ENCODE data around the gene AIF1L. TPM values are rescaled to one million over a fixed set of nuclear protein-coding genes. Genes with fewer than 3 reads are reported as not detected.

Gene AIF1L
- total and polyA plus RNA-seq, 2 donors (not counting 1 experiment from before 2014, with no cell fraction given) = 2.3 to 3.3 TPM

- Histone ChIP-seq H3K27ac (ENCODE audit: insufficient read depth, low read length) (no peak overlapping the region), H3K36me3 (ENCODE audit: control insufficient read depth, insufficient read depth, low read length) (no peaks in the 10 kb centered on the region), H3K79me2 (ENCODE audit: control insufficient read depth, insufficient read depth, low read length) (no peaks in the 10 kb centered on the region), H4K20me1 (ENCODE audit: control insufficient read depth, extremely low read depth, insufficient read depth, low read length) (no peaks in the 10 kb centered on the region), H3K9me3 (ENCODE audit: control insufficient read depth, insufficient read depth, low read depth, low read length) (no peaks in the 10 kb centered on the region), H3K4me3 (replicated peaks in 1 of 4; ENCODE audit: control extremely low read depth in 1 of 4, insufficient read depth in 1 of 4, low read depth in 3 of 4, low read length in 4 of 4) (no peak overlapping the region), H3K4me2 (ENCODE audit: extremely low read depth, insufficient read depth, low read length) (no peak overlapping the region), H3K4me1 (ENCODE audit: control insufficient read depth, extremely low read depth, insufficient read depth, low read length) (no peaks in the 10 kb centered on the region), H3K27me3 (ENCODE audit: control insufficient read depth, insufficient read depth, low read length) (no peaks in the 10 kb centered on the region), H3K9ac (ENCODE audit: insufficient read depth, low read length) (no peak overlapping the region), H2AFZ (ENCODE audit: low read length) (no peak overlapping the region)
- DNase-seq (ENCODE audit: low read depth in 2 of 2) = no peak
- TF ChIP-seq, protein P1, sequence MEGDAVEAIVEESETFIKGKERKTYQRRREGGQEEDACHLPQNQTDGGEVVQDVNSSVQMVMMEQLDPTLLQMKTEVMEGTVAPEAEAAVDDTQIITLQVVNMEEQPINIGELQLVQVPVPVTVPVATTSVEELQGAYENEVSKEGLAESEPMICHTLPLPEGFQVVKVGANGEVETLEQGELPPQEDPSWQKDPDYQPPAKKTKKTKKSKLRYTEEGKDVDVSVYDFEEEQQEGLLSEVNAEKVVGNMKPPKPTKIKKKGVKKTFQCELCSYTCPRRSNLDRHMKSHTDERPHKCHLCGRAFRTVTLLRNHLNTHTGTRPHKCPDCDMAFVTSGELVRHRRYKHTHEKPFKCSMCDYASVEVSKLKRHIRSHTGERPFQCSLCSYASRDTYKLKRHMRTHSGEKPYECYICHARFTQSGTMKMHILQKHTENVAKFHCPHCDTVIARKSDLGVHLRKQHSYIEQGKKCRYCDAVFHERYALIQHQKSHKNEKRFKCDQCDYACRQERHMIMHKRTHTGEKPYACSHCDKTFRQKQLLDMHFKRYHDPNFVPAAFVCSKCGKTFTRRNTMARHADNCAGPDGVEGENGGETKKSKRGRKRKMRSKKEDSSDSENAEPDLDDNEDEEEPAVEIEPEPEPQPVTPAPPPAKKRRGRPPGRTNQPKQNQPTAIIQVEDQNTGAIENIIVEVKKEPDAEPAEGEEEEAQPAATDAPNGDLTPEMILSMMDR (conservative IDR thresholded peaks at IDR 0.05 in 1 of 2, IDR thresholded peaks at IDR 0.05 in 1 of 2; ENCODE audit: low read depth in 1 of 2, low read length in 2 of 2) = no peak
- TF ChIP-seq EZH2 (IDR thresholded peaks at IDR 0.05; ENCODE audit: low read length, missing control alignments) = no peak
These were observed 26.6 kb upstream of the AIF1L start for GRCh38 chr9:131069699-131070098.

DNA sequence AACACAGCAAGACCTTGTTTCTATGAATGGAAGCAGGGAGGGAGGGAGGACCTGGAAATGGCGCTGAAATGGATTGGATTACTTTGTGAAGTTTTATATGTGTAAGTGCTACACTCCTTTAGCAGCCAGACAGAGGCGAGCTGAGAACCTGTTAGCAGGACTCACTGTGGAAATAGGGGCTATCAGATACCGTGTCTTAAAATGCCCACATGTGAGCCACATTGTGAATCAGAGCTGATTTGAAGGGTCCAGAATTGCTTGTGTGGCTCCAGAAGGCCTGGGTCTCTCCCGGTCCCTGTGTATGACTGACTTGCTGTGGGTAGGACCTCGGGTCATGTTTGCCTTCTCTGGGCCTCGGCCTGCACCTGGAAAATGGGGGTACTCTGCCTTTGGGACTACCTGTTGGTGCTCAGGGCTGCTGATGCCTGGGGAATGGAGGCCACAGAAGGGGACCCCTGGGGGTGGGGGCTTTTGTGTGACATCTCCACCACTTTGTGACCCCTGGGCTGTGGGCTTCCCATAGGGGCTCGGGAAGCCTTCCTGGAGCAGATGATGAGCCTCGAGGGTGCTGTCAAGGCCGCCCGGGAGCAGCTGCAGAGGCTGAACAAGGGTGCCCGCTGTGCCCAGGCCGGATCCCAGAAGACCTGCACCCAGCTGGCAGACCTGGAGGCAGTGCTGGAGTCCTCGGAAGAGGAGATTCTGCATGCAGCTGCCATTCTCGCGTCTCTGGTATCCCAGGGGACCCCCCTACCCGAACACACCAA is 24.0 kb upstream of the AIF1L start:
- Histone ChIP-seq H3K4me2 (ENCODE audit: extremely low read depth, insufficient read depth, low read length) (no peak overlapping the region), H3K9me3 (ENCODE audit: control insufficient read depth, insufficient read depth, low read depth, low read length) (no peaks in the 10 kb centered on the region), H3K4me1 (ENCODE audit: control insufficient read depth, extremely low read depth, insufficient read depth, low read length) (no peaks in the 10 kb centered on the region), H3K27me3 (ENCODE audit: control insufficient read depth, insufficient read depth, low read length) (no peaks in the 10 kb centered on the region), H3K27ac (ENCODE audit: insufficient read depth, low read length) (no peak overlapping the region), H2AFZ (ENCODE audit: low read length) (no peak overlapping the region), H3K9ac (ENCODE audit: insufficient read depth, low read length) (no peak overlapping the region), H4K20me1 (ENCODE audit: control insufficient read depth, extremely low read depth, insufficient read depth, low read length) (no peaks in the 10 kb centered on the region), H3K4me3 (replicated peaks in 1 of 4; ENCODE audit: control extremely low read depth in 1 of 4, insufficient read depth in 1 of 4, low read depth in 3 of 4, low read length in 4 of 4) (no peak overlapping the region), H3K79me2 (ENCODE audit: control insufficient read depth, insufficient read depth, low read length) (no peaks in the 10 kb centered on the region), H3K36me3 (ENCODE audit: control insufficient read depth, insufficient read depth, low read length) (no peaks in the 10 kb centered on the region)
- TF ChIP-seq, protein P1 (conservative IDR thresholded peaks at IDR 0.05 in 1 of 2, IDR thresholded peaks at IDR 0.05 in 1 of 2; ENCODE audit: low read depth in 1 of 2, low read length in 2 of 2) = no peak
- TF ChIP-seq EZH2 (IDR thresholded peaks at IDR 0.05; ENCODE audit: low read length, missing control alignments) = no peak
- DNase-seq (ENCODE audit: low read depth in 2 of 2) = no peak

GRCh38 chr9:131072871-131073237 is 23.5 kb upstream of the AIF1L start:
- TF ChIP-seq EZH2 (IDR thresholded peaks at IDR 0.05; ENCODE audit: low read length, missing control alignments) = no peak
- TF ChIP-seq, protein P1 (conservative IDR thresholded peaks at IDR 0.05 in 1 of 2, IDR thresholded peaks at IDR 0.05 in 1 of 2; ENCODE audit: low read depth in 1 of 2, low read length in 2 of 2) = no peak
- no peak for DNase-seq (ENCODE audit: low read depth in 2 of 2)
- Histone ChIP-seq H4K20me1 (ENCODE audit: control insufficient read depth, extremely low read depth, insufficient read depth, low read length) (no peaks in the 10 kb centered on the region), H3K9me3 (ENCODE audit: control insufficient read depth, insufficient read depth, low read depth, low read length) (no peaks in the 10 kb centered on the region), H3K4me2 (ENCODE audit: extremely low read depth, insufficient read depth, low read length) (no peak overlapping the region), H3K9ac (ENCODE audit: insufficient read depth, low read length) (no peak overlapping the region), H2AFZ (ENCODE audit: low read length) (no peak overlapping the region), H3K4me3 (replicated peaks in 1 of 4; ENCODE audit: control extremely low read depth in 1 of 4, insufficient read depth in 1 of 4, low read depth in 3 of 4, low read length in 4 of 4) (no peak overlapping the region), H3K4me1 (ENCODE audit: control insufficient read depth, extremely low read depth, insufficient read depth, low read length) (no peaks in the 10 kb centered on the region), H3K27me3 (ENCODE audit: control insufficient read depth, insufficient read depth, low read length) (no peaks in the 10 kb centered on the region), H3K36me3 (ENCODE audit: control insufficient read depth, insufficient read depth, low read length) (no peaks in the 10 kb centered on the region), H3K27ac (ENCODE audit: insufficient read depth, low read length) (no peak overlapping the region), H3K79me2 (ENCODE audit: control insufficient read depth, insufficient read depth, low read length) (no peaks in the 10 kb centered on the region)

Data from fibroblast of lung (primary cell).